Psoas muscle (tissue), 8 donors: Measurements from ENCODE around the gene PEX16. TPM values are rescaled to one million over a fixed set of nuclear protein-coding genes. Genes with fewer than 3 reads are reported as not detected.

Source experiments
- ATAC-seq, 4 donors: fragments of 200-7000 bp; cut with Tn5 transposase; one replicate each; pipeline ENCODE4 v1.9.1; 2020; ENCODE audit warnings: moderate library complexity in 3 of 4, mild to moderate bottlenecking in 2 of 4
- DNase-seq, 2 donors: peaks; one replicate each; pipeline ENCODE4 v3.0.0-alpha.2; 2020
- H3K27ac ChIP-seq: fragments of 200-600 bp; one replicate; pipeline ENCODE4 v1.8.0; 2022
- H3K27me3 ChIP-seq, 3 donors: fragments of 200-600 bp in 1 of 3; one replicate each; pipeline versions ENCODE4 v1.6.1 to v1.8.0; 2013 to 2022; ENCODE audit warnings: low read length in 2 of 3, mild to moderate bottlenecking in 2 of 3, moderate library complexity in 1 of 3; ENCODE audit not compliant: insufficient read depth in 3 of 3
- H3K36me3 ChIP-seq, 2 donors: fragments of 200-600 bp in 1 of 2; one replicate each; pipeline versions ENCODE4 v1.6.1 to v1.8.0; 2013 to 2022; ENCODE audit warnings: low read depth in 1 of 2, mild to moderate bottlenecking in 1 of 2, moderate library complexity in 1 of 2; ENCODE audit not compliant: insufficient read depth in 1 of 2
- H3K4me1 ChIP-seq: fragments of 200-600 bp; one replicate; pipeline ENCODE4 v1.8.0; 2022
- H3K4me3 ChIP-seq: fragments of 200-600 bp; one replicate; pipeline ENCODE4 v1.8.0; 2022; ENCODE audit warnings: mild to moderate bottlenecking
- H3K9me3 ChIP-seq: fragments of 200-600 bp; one replicate; pipeline ENCODE4 v1.8.0; 2022
- CTCF ChIP-seq: fragments of 200-600 bp; IDR thresholded peaks from one replicate; pipeline ENCODE4 v1.8.0; 2022; ENCODE audit warnings: antibody characterized with exemption
- WGBS, 3 donors: extraction: QIAGEN DNeasy Blood & Tissue Kit; methylation state at CpG; one replicate each; pipeline versions ENCODE4 v1.1.6 to v1.1.7; 2013; 5-methylcytosine and 5-hydroxymethylcytosine counted together
- intact Hi-C, 2 donors: fragments of 100-400 bp; cut with DNase I; formaldehyde crosslinking; loops; one replicate each; pipeline versions ENCODE4 v1.11.0 to v1.14.2; 2022
- polyA plus RNA-seq, 3 donors: library from polyadenylated mRNA; stranded (reverse); fragments of 200-250 nt; gene quantifications; one replicate each; pipeline ENCODE4 v1.2.3, GENCODE V29; 2013
- total RNA-seq, 4 donors: library from RNA; stranded (reverse); fragmentation: NEBNext Ultra II Directional in 2 of 4; extraction: Animal tissue kit (Norgen Biotek cat#: 25700) in 2 of 4; gene quantifications; one replicate each; pipeline versions ENCODE4 v1.2.1 to v1.2.4, GENCODE V29; 2021 to 2023
- donor health status: healthy with polysubstance abuse.
- donor health status: DM: no; HTN: no; CAD: no; lungs with moderate emphysema.
- donor health status: Bipolar disorder and iron deficiency.
- donor health status: healthy.
- donor health status: DM: yes; HTN: yes; CAD: no.
- donor health status: DM: no; HTN: no; CAD: no.
- donor health status: DM: no; HTN: no; CAD: no.
- donor health status: DM: yes; HTN: yes; CAD: no.

Gene PEX16
- total and polyA plus RNA-seq, 7 donors, result 12.1 to 23.5 (median 19.7) TPM

- intact Hi-C loops, result no loop called here
- no peaks in the 10 kb centered on the region for H3K9me3 ChIP-seq
- no peak for TF ChIP-seq CTCF
- ATAC-seq, result no peak
- WGBS, 3 donors, result 87 to 88% (median 88%) methylated on average over 8 of the region's 8 CpGs
- no peak for DNase-seq
- H3K27ac ChIP-seq, result no peak overlapping the region
- H3K27me3 ChIP-seq, result no peaks in the 10 kb centered on the region
- H3K36me3 ChIP-seq, result peaks cover 0 to 50% of the 10 kb centered on the region in 2 donors
- H3K4me1 ChIP-seq, result peaks cover 5% of the 10 kb centered on the region
- H3K4me3 ChIP-seq, result no peak overlapping the region
These were observed 14.5 kb upstream of the PEX16 start for GRCh38 chr11:45932217-45932616.

- ATAC-seq (no peak), DNase-seq (no peak)
- Histone ChIP-seq H3K27ac (no peak overlapping the region), H3K27me3 (no peaks in the 10 kb centered on the region), H3K9me3 (no peaks in the 10 kb centered on the region), H3K4me3 (no peak overlapping the region), H3K36me3 (peaks cover 0 to 50% of the 10 kb centered on the region in 2 donors), H3K4me1 (peaks cover 5% of the 10 kb centered on the region)
- intact Hi-C loops, result no loop called here
- TF ChIP-seq CTCF, result no peak
- WGBS, 3 donors, result 86 to 88% (median 87%) methylated on average over 10 of the region's 10 CpGs
These were observed 14.1 kb upstream of the PEX16 start for GRCh38 chr11:45931739-45932138.

GRCh38 chr11:45930951-45931570 lies 13.4 kb upstream of the PEX16 start:
- H3K36me3 ChIP-seq, result peaks cover 0 to 44% of the 10 kb centered on the region in 2 donors
- WGBS, 3 donors, result 63 to 76% (median 68%) methylated on average over 8 of the region's 8 CpGs

GRCh38 chr11:45930031-45930794 lies 12.5 kb upstream of the PEX16 start:
- Histone ChIP-seq H3K4me3 (no peak overlapping the region), H3K4me1 (no peaks in the 10 kb centered on the region), H3K27ac (no peak overlapping the region), H3K27me3 (peaks cover 0 to 7% (median 0%) of the 10 kb centered on the region in 3 donors), H3K36me3 (peaks cover 0 to 36% of the 10 kb centered on the region in 2 donors), H3K9me3 (no peaks in the 10 kb centered on the region)
- peak; percentile 33 to 54 (median 44) for ATAC-seq
- intact Hi-C loops, result no loop called here
- 31 to 44% (median 44%) methylated on average over 14 of the region's 14 CpGs for WGBS, 3 donors
- TF ChIP-seq CTCF, result no peak
- no peak for DNase-seq

More at GRCh38 chr11:45930951-45931570, 13.4 kb upstream of the PEX16 start:
- DNase-seq, result no peak
- no peaks in the 10 kb centered on the region for H3K27me3 ChIP-seq
- H3K4me1 ChIP-seq, result no peaks in the 10 kb centered on the region
- no peaks in the 10 kb centered on the region for H3K9me3 ChIP-seq
- H3K27ac ChIP-seq, result no peak overlapping the region
- intact Hi-C loops, result no loop called here
- no peak overlapping the region for H3K4me3 ChIP-seq
- peak in 1 of 4 donors; percentile 8 for ATAC-seq
- TF ChIP-seq CTCF, result no peak
